Aorta (tissue), 5 donors: ENCODE results near the gene SLC9A9. TPM values are rescaled to one million over a fixed set of nuclear protein-coding genes. Genes with fewer than 3 reads are reported as not detected.
A peak's percentile ranks its signal among the peaks of the same experiment; 100 is the strongest.

ENCODE experiments used
- ATAC-seq: fragments of 200-7000 bp; cut with Tn5 transposase; one replicate; pipeline ENCODE4 v1.9.1; 2022; ENCODE audit warnings: moderate library complexity; ENCODE audit not compliant: low FRiP score
- DNase-seq, 2 donors: peaks; one replicate each; pipeline ENCODE4 v3.0.0-alpha.2; 2020
- H3K27ac ChIP-seq, 2 donors: one replicate each; pipeline ENCODE4 v1.5.1; 2013; ENCODE audit warnings: low read length in 2 of 2, mild to moderate bottlenecking in 2 of 2, moderate library complexity in 2 of 2, control low read depth in 1 of 2, inconsistent platforms in 1 of 2, low read depth in 1 of 2
- H3K27me3 ChIP-seq, 2 donors: one replicate each; pipeline ENCODE4 v1.6.1; 2013; ENCODE audit warnings: control low read depth in 1 of 2, low read length in 1 of 2, mild to moderate bottlenecking in 1 of 2, moderate library complexity in 1 of 2; ENCODE audit not compliant: insufficient read depth in 2 of 2, control insufficient read depth in 1 of 2
- H3K36me3 ChIP-seq, 2 donors: one replicate each; pipeline ENCODE4 v1.6.1; 2013; ENCODE audit warnings: control low read depth in 1 of 2, low read length in 1 of 2, mild to moderate bottlenecking in 1 of 2; ENCODE audit not compliant: insufficient read depth in 2 of 2, control insufficient read depth in 1 of 2
- H3K4me1 ChIP-seq, 2 donors: one replicate each; pipeline ENCODE4 v1.6.1; 2013; ENCODE audit warnings: low read length in 2 of 2, control low read depth in 1 of 2, mild to moderate bottlenecking in 1 of 2, moderate library complexity in 1 of 2; ENCODE audit not compliant: insufficient read depth in 2 of 2, control insufficient read depth in 1 of 2
- H3K4me3 ChIP-seq, 2 donors: one replicate each; pipeline ENCODE4 v1.5.1; 2013; ENCODE audit warnings: low read length in 2 of 2, control low read depth in 1 of 2, mild to moderate bottlenecking in 1 of 2
- H3K9me3 ChIP-seq: one replicate; pipeline ENCODE4 v1.6.1; 2013; ENCODE audit warnings: mild to moderate bottlenecking, low read length; ENCODE audit not compliant: control insufficient read depth
- WGBS, 2 donors: extraction: QIAGEN DNeasy Blood & Tissue Kit; methylation state at CpG; one replicate each; pipeline ENCODE4 v1.1.7; 2013; 5-methylcytosine and 5-hydroxymethylcytosine counted together
- intact Hi-C, 2 donors: fragments of 100-400 bp; cut with DNase I; formaldehyde crosslinking; loops; one replicate each; pipeline versions ENCODE4 v1.14.2 to v1.15.0; 2022
- long read RNA-seq, 2 donors: library from polyadenylated mRNA; unstranded; transcript quantifications; one replicate each; pipeline ENCODE4 v2.0.0, GENCODE V29; 2020 to 2021
- polyA plus RNA-seq, 2 donors: library from polyadenylated mRNA; stranded (reverse); fragments of 200-250 nt; gene quantifications; one replicate each; pipeline ENCODE4 v1.2.3, GENCODE V29; 2013
- total RNA-seq, 2 donors: library from RNA; stranded (reverse); fragmentation: NEBNext Ultra II Directional; extraction: Animal tissue kit (Norgen Biotek cat#: 25700); gene quantifications; one replicate each; pipeline ENCODE4 v1.2.1, GENCODE V29; 2021
- donor health status: healthy with polysubstance abuse.
- donor health status: Bipolar disorder and iron deficiency.
- donor health status: DM: no; HTN: no; CAD: no.
- donor health status: DM: no; HTN: no; CAD: no.
- donor health status: DM: yes; HTN: yes; CAD: no.

Gene SLC9A9
- total RNA-seq (10 to 100 TPM; 12.6 to 45.8 TPM), polyA plus RNA-seq (10 to 100 TPM in 1 of 2 donors, 1 to 10 TPM in 1; 7.3 to 12.3 TPM)
- long read RNA-seq, donor 1, partial matches to known transcripts, result 6 of 11 reads
- long read RNA-seq, donor 1, other reads (novel, unspliced or antisense), result 3 of 11 reads
- long read RNA-seq, donor 2, partial matches to known transcripts, result 6 of 24 reads
- long read RNA-seq, donor 2, other reads (novel, unspliced or antisense), result 16 of 24 reads

DNA sequence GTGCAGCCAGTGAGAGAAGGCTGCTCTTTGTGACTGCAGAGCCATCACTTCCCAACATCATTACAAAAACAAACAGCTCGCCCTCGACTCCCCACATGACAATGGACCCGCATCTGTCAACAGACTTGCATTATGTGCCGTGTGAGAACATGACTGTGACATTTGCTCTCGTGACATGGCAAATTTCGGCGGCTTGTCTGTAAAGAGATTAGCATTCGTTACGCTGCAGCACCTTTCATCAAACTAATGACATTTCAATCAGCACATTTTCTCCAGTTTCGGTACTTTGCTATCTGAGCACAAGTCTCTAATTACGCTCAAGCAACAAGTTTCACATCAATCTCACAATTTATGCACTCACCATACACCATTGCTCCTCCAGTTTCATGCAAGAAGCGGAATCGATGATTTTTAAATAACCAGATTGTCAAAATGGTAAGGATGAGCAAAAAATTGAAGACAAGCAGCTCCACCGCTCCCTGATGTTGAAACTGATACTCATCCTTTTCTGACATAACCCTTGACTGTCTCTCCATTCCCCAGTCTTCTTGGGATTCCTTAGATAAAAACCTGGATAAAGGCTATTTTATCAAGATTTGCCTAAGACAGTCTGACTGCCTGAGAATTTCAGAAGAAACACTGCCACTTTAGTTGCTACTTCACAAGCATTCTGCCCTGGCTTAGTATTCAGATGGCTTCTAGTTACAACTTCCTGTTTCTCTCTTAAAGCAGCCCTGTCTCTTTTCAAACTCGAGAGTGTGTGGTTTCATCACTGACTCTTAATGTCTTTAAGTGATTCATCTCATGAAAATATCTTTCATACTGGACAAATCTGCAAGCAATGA, at the start of gene SLC9A9:
SLC9A9 (minus strand) TSS at position 682 of the 845 bp plus-strand sequence; CDS start at position 536, 146 bp downstream.
- H3K36me3 ChIP-seq, result no peaks in the 10 kb centered on the region
- H3K27ac ChIP-seq, result no peak within 1 kb of the TSS
- intact Hi-C loops, result no loop called here
- H3K27me3 ChIP-seq, result no peaks in the 10 kb centered on the region
- H3K4me1 ChIP-seq, result peaks cover 2% of the 10 kb centered on the region in 2 donors
- peak within 1 kb of the TSS; percentile 78 to 82 for H3K4me3 ChIP-seq
- peak; percentile 82 for ATAC-seq
- 0 to 1% methylated on average over 15 of the region's 15 CpGs for WGBS, 2 donors
- peak in 1 of 2 donors; percentile 68 for DNase-seq
- no peaks in the 10 kb centered on the region for H3K9me3 ChIP-seq

DNA sequence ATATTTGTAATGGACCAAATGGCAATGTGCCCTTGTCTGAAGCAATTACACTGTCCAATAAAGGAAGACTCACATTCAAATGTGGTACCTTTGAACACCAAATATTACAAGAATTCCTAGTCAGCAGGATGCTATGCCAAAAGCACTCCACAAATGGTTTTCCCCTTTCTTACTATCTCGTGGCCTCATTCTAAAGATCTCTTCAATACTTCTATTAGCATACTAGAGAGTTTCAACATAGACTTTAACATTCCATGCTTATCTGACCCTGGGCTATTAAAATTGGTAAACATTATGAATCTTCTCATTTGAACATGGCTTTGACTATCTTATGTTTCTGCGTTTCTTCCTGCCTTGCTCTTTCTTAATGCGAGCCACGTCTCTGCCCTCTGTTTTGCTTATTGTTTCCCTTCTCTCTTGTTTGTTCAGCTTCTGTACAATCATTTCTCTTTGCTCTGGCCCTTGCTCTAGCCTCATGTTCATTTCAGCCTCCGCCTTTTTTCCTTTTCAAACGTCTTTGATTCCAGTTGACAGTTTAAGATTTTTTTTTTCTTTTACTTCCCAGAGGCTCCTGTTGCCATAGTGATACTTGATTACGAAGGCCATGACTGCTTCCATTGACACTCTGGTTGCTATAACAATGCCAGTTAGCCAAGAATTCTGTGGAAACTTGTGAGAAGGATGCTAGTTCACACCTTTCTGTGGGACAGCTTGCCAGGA, 49.5 kb upstream of the SLC9A9 start:
- DNase-seq, result no peak
- intact Hi-C loops, result loop anchor here in 1 of 2 donors (10.0 kb wide), 1 partner anchor 877 kb away; no protein-coding TSS in a partner anchor
- ATAC-seq, result no peak
- Histone ChIP-seq H3K27ac (no peak overlapping the region), H3K36me3 (no peaks in the 10 kb centered on the region), H3K27me3 (no peaks in the 10 kb centered on the region), H3K4me3 (no peak overlapping the region), H3K4me1 (no peaks in the 10 kb centered on the region), H3K9me3 (no peaks in the 10 kb centered on the region)
- 41 to 59% methylated on average over 7 of the region's 7 CpGs for WGBS, 2 donors

DNA sequence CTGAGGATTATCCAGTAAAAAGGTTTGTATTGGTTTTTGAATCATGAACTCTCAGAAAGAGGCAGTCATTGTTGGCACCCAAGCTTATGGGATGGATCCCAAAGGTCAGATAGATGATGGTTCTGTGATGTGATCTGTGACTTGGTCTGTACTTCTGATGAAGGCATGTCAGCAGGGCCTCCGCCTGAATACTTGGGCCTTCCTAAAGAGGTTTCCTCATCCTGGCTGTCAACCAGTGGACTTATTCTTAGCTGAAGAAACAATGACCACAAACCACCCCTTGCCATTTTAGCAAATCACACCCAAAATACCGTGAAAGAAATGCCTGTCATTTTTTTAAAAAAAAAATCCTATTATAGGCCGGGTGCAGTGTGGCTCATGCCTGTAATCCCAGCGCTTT, 48.2 kb upstream of the SLC9A9 start:
- Histone ChIP-seq H3K4me1 (no peaks in the 10 kb centered on the region), H3K9me3 (no peaks in the 10 kb centered on the region), H3K27ac (no peak overlapping the region), H3K36me3 (no peaks in the 10 kb centered on the region), H3K27me3 (no peaks in the 10 kb centered on the region), H3K4me3 (no peak overlapping the region)
- DNase-seq (no peak), ATAC-seq (no peak)
- 58 to 62% methylated on average over 4 of the region's 4 CpGs for WGBS, 2 donors
- intact Hi-C loops, result loop anchor here in 1 of 2 donors (10.0 kb wide), 1 partner anchor 878 kb away; no protein-coding TSS in a partner anchor

GRCh38 chr3:143895805-143896204, 47.5 kb upstream of the SLC9A9 start:
- no peaks in the 10 kb centered on the region for H3K27me3 ChIP-seq
- ATAC-seq, result no peak
- H3K4me3 ChIP-seq, result no peak overlapping the region
- H3K9me3 ChIP-seq, result no peaks in the 10 kb centered on the region
- no peaks in the 10 kb centered on the region for H3K36me3 ChIP-seq
- WGBS, 2 donors, result 91 to 100% methylated on average over 1 of the region's 1 CpG
- no peak overlapping the region for H3K27ac ChIP-seq
- no peak for DNase-seq
- intact Hi-C loops, result loop anchor here in 1 of 2 donors (10.0 kb wide), 1 partner anchor 879 kb away; no protein-coding TSS in a partner anchor
- no peaks in the 10 kb centered on the region for H3K4me1 ChIP-seq

GRCh38 chr3:143888846-143889245, 40.6 kb upstream of the SLC9A9 start:
- no peaks in the 10 kb centered on the region for H3K4me1 ChIP-seq
- no peak overlapping the region for H3K4me3 ChIP-seq
- no peaks in the 10 kb centered on the region for H3K9me3 ChIP-seq
- intact Hi-C loops, result no loop called here
- DNase-seq (no peak), ATAC-seq (no peak)
- H3K36me3 ChIP-seq, result no peaks in the 10 kb centered on the region
- WGBS, 2 donors, result 93% methylated on average over 2 of the region's 2 CpGs
- no peak overlapping the region for H3K27ac ChIP-seq
- H3K27me3 ChIP-seq, result no peaks in the 10 kb centered on the region

- intact Hi-C loops, result no loop called here
- Histone ChIP-seq H3K9me3 (no peaks in the 10 kb centered on the region), H3K36me3 (no peaks in the 10 kb centered on the region), H3K27me3 (no peaks in the 10 kb centered on the region), H3K4me3 (no peak overlapping the region), H3K4me1 (no peaks in the 10 kb centered on the region), H3K27ac (no peak overlapping the region)
- ATAC-seq (no peak), DNase-seq (no peak)
- 45 to 53% methylated on average over 2 of the region's 2 CpGs for WGBS, 2 donors
These were observed 39.9 kb upstream of the SLC9A9 start for GRCh38 chr3:143888166-143888565.

GRCh38 chr3:143885780-143886427, 37.6 kb upstream of the SLC9A9 start:
- H3K4me1 ChIP-seq, result no peaks in the 10 kb centered on the region
- ATAC-seq, result no peak

GRCh38 chr3:143884861-143885260, 36.6 kb upstream of the SLC9A9 start:
- Histone ChIP-seq H3K9me3 (no peaks in the 10 kb centered on the region), H3K36me3 (no peaks in the 10 kb centered on the region), H3K27ac (no peak overlapping the region), H3K4me1 (no peaks in the 10 kb centered on the region), H3K4me3 (no peak overlapping the region), H3K27me3 (no peaks in the 10 kb centered on the region)
- WGBS, 2 donors, result 82% methylated on average over 3 of the region's 3 CpGs
- ATAC-seq (no peak), DNase-seq (no peak)
- intact Hi-C loops, result no loop called here

More at GRCh38 chr3:143885780-143886427, 37.6 kb upstream of the SLC9A9 start:
- H3K27me3 ChIP-seq, result no peaks in the 10 kb centered on the region
- intact Hi-C loops, result no loop called here
- H3K27ac ChIP-seq, result no peak overlapping the region
- 95 to 100% methylated on average over 1 of the region's 1 CpG for WGBS, 2 donors
- no peak overlapping the region for H3K4me3 ChIP-seq
- H3K9me3 ChIP-seq, result no peaks in the 10 kb centered on the region
- DNase-seq, result no peak
- no peaks in the 10 kb centered on the region for H3K36me3 ChIP-seq
